GM19238 (cell line): Measurements from ENCODE around the gene MAPK9.
"Not testable (repeated sequence)": the region's sequence is repeated elsewhere in the genome, so short reads cannot be mapped to it uniquely, and the experiment has no call there.

Experiments
- DNase-seq: peaks from one replicate; pipeline ENCODE4 v3.0.0; 2011; ENCODE audit warnings: low spot score; ENCODE audit not compliant: insufficient read length

The MAPK9 gene

GRCh38 chr5:180235077-180235476, 56.8 kb downstream of the MAPK9 start:
- DNase-seq: no peak

- no peak for DNase-seq
Observed at GRCh38 chr5:180234271-180234670, 57.6 kb downstream of the MAPK9 start.

- DNase-seq: no peak
Observed at GRCh38 chr5:180233729-180234128, 58.2 kb downstream of the MAPK9 start.

GRCh38 chr5:180230017-180230416, 61.9 kb downstream of the MAPK9 start:
- DNase-seq: no peak

- no peak for DNase-seq
Observed at GRCh38 chr5:180222056-180222455, 69.8 kb downstream of the MAPK9 start.

GRCh38 chr5:180217797-180218196, 74.1 kb downstream of the MAPK9 start:
- DNase-seq: no peak

GRCh38 chr5:180216646-180217171, 75.2 kb downstream of the MAPK9 start:
- no peak for DNase-seq

GRCh38 chr5:180215783-180216630, 75.9 kb downstream of the MAPK9 start:
- DNase-seq: no peak

GRCh38 chr5:180214870-180215770, 76.8 kb downstream of the MAPK9 start:
- DNase-seq: no peak

GRCh38 chr5:180213657-180214207, 78.2 kb downstream of the MAPK9 start:
- DNase-seq: no peak

GRCh38 chr5:180213256-180213600, 78.7 kb downstream of the MAPK9 start:
- DNase-seq: no peak

GRCh38 chr5:180212363-180213255, 79.3 kb downstream of the MAPK9 start:
- DNase-seq: no peak

GRCh38 chr5:180211761-180212035, 80.2 kb downstream of the MAPK9 start:
- DNase-seq: no peak

- no peak for DNase-seq
Observed at GRCh38 chr5:180210961-180211760, 80.7 kb downstream of the MAPK9 start.

GRCh38 chr5:180210077-180210476, 81.8 kb downstream of the MAPK9 start:
- DNase-seq: not testable (repeated sequence)

- DNase-seq: peak; percentile 60
Observed at GRCh38 chr5:180209137-180209581, 82.7 kb downstream of the MAPK9 start, which contains the start of gene RASGEF1C. TSS of gene RASGEF1C (minus strand) at chr5:180209211. CDS start at chr5:180138052, 71,159 bp downstream.

- no peak for DNase-seq
Observed at GRCh38 chr5:180208435-180209081, 83.3 kb downstream of the MAPK9 start.

GRCh38 chr5:180208038-180208434, 83.8 kb downstream of the MAPK9 start:
- no peak for DNase-seq

- no peak for DNase-seq
Observed at GRCh38 chr5:180207593-180207992, 84.3 kb downstream of the MAPK9 start.
